GM21825 (cell line): ENCODE results near the gene ERBB2.
"Not testable (repeated sequence)": the region's sequence is repeated elsewhere in the genome, so short reads cannot be mapped to it uniquely, and the experiment has no call there.

Experiments
- ATAC-seq: cut with Tn5 transposase; IDR thresholded peaks from one replicate; pipeline ENCODE4 v1.9.1; 2021; ENCODE audit warnings: mild to moderate bottlenecking, moderate library complexity; ENCODE audit not compliant: unreplicated experiment

ERBB2 gene

GRCh38 chr17:39757176-39757662 is 57.4 kb downstream of the ERBB2 start:
- ATAC-seq, result no peak

- no peak for ATAC-seq
Measured at GRCh38 chr17:39757931-39758873, 58.3 kb downstream of the ERBB2 start.

GRCh38 chr17:39759204-39759603 is 59.3 kb downstream of the ERBB2 start:
- ATAC-seq, result no peak

- no peak for ATAC-seq
Measured at GRCh38 chr17:39761861-39762496, 62.1 kb downstream of the ERBB2 start.

GRCh38 chr17:39763051-39763820 is 63.4 kb downstream of the ERBB2 start:
- ATAC-seq, result no peak

GRCh38 chr17:39764171-39764570 is 64.3 kb downstream of the ERBB2 start:
- ATAC-seq, result not testable (repeated sequence)

- no peak for ATAC-seq
Measured at GRCh38 chr17:39765175-39765574, 65.3 kb downstream of the ERBB2 start.

GRCh38 chr17:39765766-39766165 is 65.9 kb downstream of the ERBB2 start:
- ATAC-seq, result no peak

- no peak for ATAC-seq
Measured at GRCh38 chr17:39767147-39767546, 67.3 kb downstream of the ERBB2 start.

GRCh38 chr17:39769974-39770587 is 70.2 kb downstream of the ERBB2 start:
- peak; percentile 53 for ATAC-seq

GRCh38 chr17:39772415-39772814 is 72.6 kb downstream of the ERBB2 start:
- no peak for ATAC-seq

GRCh38 chr17:39772987-39773934 is 73.4 kb downstream of the ERBB2 start:
- no peak for ATAC-seq

- no peak for ATAC-seq
Measured at GRCh38 chr17:39774047-39774446, 74.2 kb downstream of the ERBB2 start.

GRCh38 chr17:39775031-39775430 is 75.2 kb downstream of the ERBB2 start:
- ATAC-seq, result no peak

GRCh38 chr17:39776252-39776651 is 76.4 kb downstream of the ERBB2 start:
- no peak for ATAC-seq

GRCh38 chr17:39777534-39778365 is 77.9 kb downstream of the ERBB2 start:
- no peak for ATAC-seq
